Measurements from ENCODE around the gene RSBN1L.
A peak's percentile ranks its signal among the peaks of the same experiment; 100 is the strongest.
"Not testable (repeated sequence)": the region's sequence is repeated elsewhere in the genome, so short reads cannot be mapped to it uniquely, and the experiment has no call there.

The RSBN1L gene

GRCh38 chr7:77770316-77770715, 74.1 kb downstream of the RSBN1L start:
- DNase-seq (ENCODE audit: low read depth in 2 of 2), result no peak

- DNase-seq (ENCODE audit: low read depth in 2 of 2), result no peak
Measured at GRCh38 chr7:77771901-77772300, 75.6 kb downstream of the RSBN1L start.

GRCh38 chr7:77778535-77778934, 82.3 kb downstream of the RSBN1L start:
- no peak for DNase-seq (ENCODE audit: low read depth in 2 of 2)

GRCh38 chr7:77782383-77782782, 86.1 kb downstream of the RSBN1L start:
- no peak for DNase-seq (ENCODE audit: low read depth in 2 of 2)

GRCh38 chr7:77783111-77783510, 86.9 kb downstream of the RSBN1L start:
- no peak for DNase-seq (ENCODE audit: low read depth in 2 of 2)

GRCh38 chr7:77783545-77783944, 87.3 kb downstream of the RSBN1L start:
- DNase-seq (ENCODE audit: low read depth in 2 of 2), result no peak

GRCh38 chr7:77784426-77784825, 88.2 kb downstream of the RSBN1L start:
- not testable (repeated sequence) for DNase-seq (ENCODE audit: low read depth in 2 of 2)

- DNase-seq (ENCODE audit: low read depth in 2 of 2), result no peak
Measured at GRCh38 chr7:77786018-77786417, 89.8 kb downstream of the RSBN1L start.

- no peak for DNase-seq (ENCODE audit: low read depth in 2 of 2)
Measured at GRCh38 chr7:77786741-77787140, 90.5 kb downstream of the RSBN1L start.

- no peak for DNase-seq (ENCODE audit: low read depth in 2 of 2)
Measured at GRCh38 chr7:77788327-77788902, 92.2 kb downstream of the RSBN1L start.

- DNase-seq (ENCODE audit: low read depth in 2 of 2), result no peak
Measured at GRCh38 chr7:77791336-77791735, 95.1 kb downstream of the RSBN1L start.

- no peak for DNase-seq (ENCODE audit: low read depth in 2 of 2)
Measured at GRCh38 chr7:77791956-77792355, 95.7 kb downstream of the RSBN1L start.

GRCh38 chr7:77794000-77794399, 97.7 kb downstream of the RSBN1L start:
- DNase-seq (ENCODE audit: low read depth in 2 of 2), result no peak

- DNase-seq (ENCODE audit: low read depth in 2 of 2), result no peak
Measured at GRCh38 chr7:77796109-77796508, 99.8 kb downstream of the RSBN1L start.

GRCh38 chr7:77796960-77797359, 100.7 kb downstream of the RSBN1L start:
- DNase-seq (ENCODE audit: low read depth in 2 of 2), result no peak

- no peak for DNase-seq (ENCODE audit: low read depth in 2 of 2)
Measured at GRCh38 chr7:77797734-77798393, 101.6 kb downstream of the RSBN1L start.

GRCh38 chr7:77798394-77799077, 102.3 kb downstream of the RSBN1L start, which contains the start of the genes PHTF2 and TMEM60:
PHTF2 (plus strand) TSS chr7:77798773.
TMEM60 (minus strand) TSS chr7:77798434; CDS start chr7:77794373, 4,061 bp downstream.
- DNase-seq (ENCODE audit: low read depth in 2 of 2), result peak; percentile 91

- peak in 1 of 2 donors; percentile 7 for DNase-seq (ENCODE audit: low read depth in 2 of 2)
Measured at GRCh38 chr7:77799078-77799964, 103.1 kb downstream of the RSBN1L start.

- no peak for DNase-seq (ENCODE audit: low read depth in 2 of 2)
Measured at GRCh38 chr7:77800158-77800557, 103.9 kb downstream of the RSBN1L start.

- no peak for DNase-seq (ENCODE audit: low read depth in 2 of 2)
Measured at GRCh38 chr7:77800730-77801129, 104.5 kb downstream of the RSBN1L start.

GRCh38 chr7:77802557-77803405, 106.5 kb downstream of the RSBN1L start:
- no peak for DNase-seq (ENCODE audit: low read depth in 2 of 2)

Measured in stimulated activated CD8-positive, alpha-beta memory T cell treated with anti-CD3 and anti-CD28 coated beads, Interleukin-7, amount 100 ng/mL, for 4 hours (primary cell).